ENCODE results near the gene KDM1B. TPM values are rescaled to one million over a fixed set of nuclear protein-coding genes. Genes with fewer than 3 reads are reported as not detected.
"Not testable (repeated sequence)": the region's sequence is repeated elsewhere in the genome, so short reads cannot be mapped to it uniquely, and the experiment has no call there.

The KDM1B gene
- total RNA-seq, 1 experiment from 2014 or later, result 15.8 TPM

- TF ChIP-seq CTCF (conservative IDR thresholded peaks at IDR 0.05; ENCODE audit: low read depth, low read length) (no peak), EZH2 (IDR thresholded peaks at IDR 0.05; ENCODE audit: borderline replicate concordance, low read depth, low read length, poor library complexity, severe bottlenecking) (no peak)
- BruUV-seq (replicated peaks), result no TSS peak
- CTCF ChIA-PET, result interaction anchor here (0.7 kb wide), 1 partner anchor 743 kb away, joined by 3 read pairs; no protein-coding TSS in a partner anchor
- POLR2A ChIA-PET (ENCODE audit: low non-redundant PET), result no interaction called here
- no peaks in the 10 kb centered on the region for H3K36me3 ChIP-seq (ENCODE audit: insufficient read depth, low read length, poor library complexity, severe bottlenecking)
- intact Hi-C loops (cut with micrococcal nuclease; ENCODE audit: unreplicated experiment), result no loop called here
- no peak overlapping the region for H3K27ac ChIP-seq (ENCODE audit: low read depth, low read length, poor library complexity, severe bottlenecking)
- H3K4me1 ChIP-seq (ENCODE audit: insufficient read depth, low read length, poor library complexity, severe bottlenecking), result no peaks in the 10 kb centered on the region
- H3K9me3 ChIP-seq (ENCODE audit: low read depth, low read length, poor library complexity, severe bottlenecking), result no peaks in the 10 kb centered on the region
- no peak overlapping the region for H3K4me3 ChIP-seq (ENCODE audit: low read depth, low read length, poor library complexity, severe bottlenecking)
- H3K27me3 ChIP-seq (replicated peaks; ENCODE audit: insufficient read depth, low read depth, low read length, poor library complexity), result no peaks in the 10 kb centered on the region
- DNase-seq (ENCODE audit: low spot score), result no peak
Observed at GRCh38 chr6:18207438-18207837, 52.2 kb downstream of the KDM1B start.

DNA sequence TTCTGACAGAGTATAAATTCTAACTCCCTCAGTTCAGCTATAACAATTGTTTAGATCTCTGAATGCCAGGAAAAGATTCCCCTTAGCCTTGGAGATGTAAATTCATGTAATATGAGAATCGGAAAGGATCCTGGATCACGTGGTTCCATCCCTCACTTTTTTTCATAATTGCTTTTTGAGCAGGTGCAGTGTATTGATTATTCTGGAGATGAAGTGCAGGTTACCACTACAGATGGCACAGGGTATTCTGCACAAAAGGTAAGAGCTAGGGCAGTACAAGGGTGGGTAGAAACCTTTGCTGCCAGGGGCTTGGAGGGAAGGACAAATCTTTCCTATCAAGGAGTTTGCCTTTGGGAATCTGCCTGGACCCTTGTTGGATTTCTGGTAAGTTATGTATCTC lies 52.7 kb downstream of the KDM1B start:
- no peak for TF ChIP-seq EZH2 (IDR thresholded peaks at IDR 0.05; ENCODE audit: borderline replicate concordance, low read depth, low read length, poor library complexity, severe bottlenecking)
- no peak for TF ChIP-seq CTCF (conservative IDR thresholded peaks at IDR 0.05; ENCODE audit: low read depth, low read length)
- Histone ChIP-seq H3K9me3 (ENCODE audit: low read depth, low read length, poor library complexity, severe bottlenecking) (no peaks in the 10 kb centered on the region), H3K36me3 (ENCODE audit: insufficient read depth, low read length, poor library complexity, severe bottlenecking) (no peaks in the 10 kb centered on the region), H3K4me3 (ENCODE audit: low read depth, low read length, poor library complexity, severe bottlenecking) (no peak overlapping the region), H3K27ac (ENCODE audit: low read depth, low read length, poor library complexity, severe bottlenecking) (no peak overlapping the region), H3K4me1 (ENCODE audit: insufficient read depth, low read length, poor library complexity, severe bottlenecking) (no peaks in the 10 kb centered on the region), H3K27me3 (replicated peaks; ENCODE audit: insufficient read depth, low read depth, low read length, poor library complexity) (no peaks in the 10 kb centered on the region)
- ChIA-PET CTCF (no interaction called here), POLR2A (ENCODE audit: low non-redundant PET) (no interaction called here)
- intact Hi-C loops (cut with micrococcal nuclease; ENCODE audit: unreplicated experiment), result no loop called here
- no TSS peak for BruUV-seq (replicated peaks)
- no peak for DNase-seq (ENCODE audit: low spot score)

DNA sequence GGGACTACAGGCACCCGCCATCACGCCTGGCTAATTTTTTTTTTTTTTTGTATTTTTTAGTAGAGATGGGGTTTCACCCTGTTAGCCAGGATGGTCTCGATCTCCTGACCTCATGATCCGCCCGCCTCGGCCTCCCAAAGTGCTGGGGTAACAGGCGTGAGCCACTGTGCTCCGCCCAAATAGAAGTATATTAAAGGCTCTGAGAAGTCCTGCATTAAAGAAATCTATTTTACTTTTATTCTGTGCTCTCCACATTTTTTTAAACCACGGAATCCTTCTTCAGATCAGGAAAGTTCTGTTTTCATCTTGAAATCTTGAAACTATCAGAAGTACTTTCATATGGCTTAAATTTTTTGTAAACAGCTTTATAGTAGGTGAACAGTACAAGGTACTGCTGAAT lies 53.6 kb downstream of the KDM1B start:
- POLR2A ChIA-PET (ENCODE audit: low non-redundant PET); CTCF ChIA-PET: not testable (repeated sequence)

GRCh38 chr6:18209539-18210197 lies 54.4 kb downstream of the KDM1B start:
- no peak overlapping the region for H3K27ac ChIP-seq (ENCODE audit: low read depth, low read length, poor library complexity, severe bottlenecking)
- H3K4me1 ChIP-seq (ENCODE audit: insufficient read depth, low read length, poor library complexity, severe bottlenecking), result no peaks in the 10 kb centered on the region
- intact Hi-C loops (cut with micrococcal nuclease; ENCODE audit: unreplicated experiment), result no loop called here
- POLR2A ChIA-PET (ENCODE audit: low non-redundant PET), result no interaction called here
- BruUV-seq (replicated peaks), result no TSS peak
- DNase-seq (ENCODE audit: low spot score), result no peak
- TF ChIP-seq EZH2 (IDR thresholded peaks at IDR 0.05; ENCODE audit: borderline replicate concordance, low read depth, low read length, poor library complexity, severe bottlenecking) (no peak), CTCF (conservative IDR thresholded peaks at IDR 0.05; ENCODE audit: low read depth, low read length) (no peak)
- no peaks in the 10 kb centered on the region for H3K36me3 ChIP-seq (ENCODE audit: insufficient read depth, low read length, poor library complexity, severe bottlenecking)
- H3K27me3 ChIP-seq (replicated peaks; ENCODE audit: insufficient read depth, low read depth, low read length, poor library complexity), result no peaks in the 10 kb centered on the region
- no peaks in the 10 kb centered on the region for H3K9me3 ChIP-seq (ENCODE audit: low read depth, low read length, poor library complexity, severe bottlenecking)
- CTCF ChIA-PET, result no interaction called here
- H3K4me3 ChIP-seq (ENCODE audit: low read depth, low read length, poor library complexity, severe bottlenecking), result no peak overlapping the region

More for the DNA sequence above, 53.6 kb downstream of the KDM1B start:
- H3K36me3 ChIP-seq (ENCODE audit: insufficient read depth, low read length, poor library complexity, severe bottlenecking); H3K27ac ChIP-seq (ENCODE audit: low read depth, low read length, poor library complexity, severe bottlenecking); H3K9me3 ChIP-seq (ENCODE audit: low read depth, low read length, poor library complexity, severe bottlenecking); H3K4me3 ChIP-seq (ENCODE audit: low read depth, low read length, poor library complexity, severe bottlenecking); intact Hi-C loops (cut with micrococcal nuclease; ENCODE audit: unreplicated experiment); DNase-seq (ENCODE audit: low spot score); BruUV-seq (replicated peaks); H3K27me3 ChIP-seq (replicated peaks; ENCODE audit: insufficient read depth, low read depth, low read length, poor library complexity); H3K4me1 ChIP-seq (ENCODE audit: insufficient read depth, low read length, poor library complexity, severe bottlenecking): not testable (repeated sequence)

Measured in A673 (cell line).